Mammary epithelial cell (primary cell): ENCODE measurements around the gene INPP5D.

Experiments
- CTCF ChIP-seq, 2 donors: IDR thresholded peaks in 1 of 2; conservative IDR thresholded peaks in 1 of 2; 2 replicates each; pipeline ENCODE4 v1.5.1; 2011 to 2012; ENCODE audit warnings: inconsistent platforms in 2 of 2, low read length in 2 of 2, mild to moderate bottlenecking in 2 of 2, control low read depth in 1 of 2, low read depth in 1 of 2; ENCODE audit not compliant: insufficient read depth in 1 of 2; ENCODE audit errors: extremely low read depth in 1 of 2
- EZH2 ChIP-seq: IDR thresholded peaks from 2 replicates; pipeline ENCODE4 v1.6.1; 2012; ENCODE audit warnings: low read length, inconsistent platforms, borderline replicate concordance

GRCh38 chr2:233209533-233210171 lies 149.5 kb downstream of the INPP5D start:
- no peak for TF ChIP-seq CTCF (conservative IDR thresholded peaks at IDR 0.05 in 1 of 2, IDR thresholded peaks at IDR 0.05 in 1 of 2; ENCODE audit: extremely low read depth in 1 of 2, insufficient read depth in 1 of 2, low read depth in 1 of 2, low read length in 2 of 2)
- no peak for TF ChIP-seq EZH2
